Measurements from ENCODE around the gene CUX1.
"Not testable (repeated sequence)": the region's sequence is repeated elsewhere in the genome, so short reads cannot be mapped to it uniquely, and the experiment has no call there.

DNA sequence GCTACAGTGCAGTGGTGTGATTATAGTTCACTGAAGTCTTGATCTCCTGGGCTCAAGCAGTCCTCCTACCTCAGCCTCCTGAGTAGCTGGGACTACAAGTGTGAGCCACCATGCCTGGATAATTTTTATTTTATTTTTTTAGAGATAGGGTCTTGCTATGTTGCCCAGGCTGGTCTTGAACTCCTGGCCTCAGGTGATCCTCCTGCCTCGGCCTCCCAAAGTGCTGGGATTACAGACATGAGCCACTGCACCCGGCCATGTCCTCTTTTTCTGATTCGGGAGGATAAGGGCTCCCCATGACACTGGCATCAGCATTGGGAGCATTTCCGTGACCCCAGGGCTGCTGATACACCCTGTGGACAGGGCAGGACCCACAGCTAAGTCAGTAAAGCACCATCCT lies 69.9 kb downstream of the CUX1 start:
- not testable (repeated sequence) for TF ChIP-seq MXD4 (CRISPR knock-in tag; IDR thresholded peaks at IDR 0.05); ZNF609 (CRISPR knock-in tag; IDR thresholded peaks at IDR 0.05; ENCODE audit: borderline replicate concordance); TFDP2 (CRISPR knock-in tag; IDR thresholded peaks at IDR 0.05); EP300 (IDR thresholded peaks at IDR 0.05; ENCODE audit: low read depth in 2 of 2, low read length in 2 of 2); EP300 (CRISPR knock-in tag; IDR thresholded peaks at IDR 0.05; ENCODE audit: borderline replicate concordance); IKZF1 (IDR thresholded peaks at IDR 0.05); JUN (CRISPR knock-in tag; IDR thresholded peaks at IDR 0.05)
- TF ChIP-seq, protein P1, sequence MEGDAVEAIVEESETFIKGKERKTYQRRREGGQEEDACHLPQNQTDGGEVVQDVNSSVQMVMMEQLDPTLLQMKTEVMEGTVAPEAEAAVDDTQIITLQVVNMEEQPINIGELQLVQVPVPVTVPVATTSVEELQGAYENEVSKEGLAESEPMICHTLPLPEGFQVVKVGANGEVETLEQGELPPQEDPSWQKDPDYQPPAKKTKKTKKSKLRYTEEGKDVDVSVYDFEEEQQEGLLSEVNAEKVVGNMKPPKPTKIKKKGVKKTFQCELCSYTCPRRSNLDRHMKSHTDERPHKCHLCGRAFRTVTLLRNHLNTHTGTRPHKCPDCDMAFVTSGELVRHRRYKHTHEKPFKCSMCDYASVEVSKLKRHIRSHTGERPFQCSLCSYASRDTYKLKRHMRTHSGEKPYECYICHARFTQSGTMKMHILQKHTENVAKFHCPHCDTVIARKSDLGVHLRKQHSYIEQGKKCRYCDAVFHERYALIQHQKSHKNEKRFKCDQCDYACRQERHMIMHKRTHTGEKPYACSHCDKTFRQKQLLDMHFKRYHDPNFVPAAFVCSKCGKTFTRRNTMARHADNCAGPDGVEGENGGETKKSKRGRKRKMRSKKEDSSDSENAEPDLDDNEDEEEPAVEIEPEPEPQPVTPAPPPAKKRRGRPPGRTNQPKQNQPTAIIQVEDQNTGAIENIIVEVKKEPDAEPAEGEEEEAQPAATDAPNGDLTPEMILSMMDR (CRISPR knock-in tag; IDR thresholded peaks at IDR 0.05) = not testable (repeated sequence)
- TF ChIP-seq, protein P2, sequence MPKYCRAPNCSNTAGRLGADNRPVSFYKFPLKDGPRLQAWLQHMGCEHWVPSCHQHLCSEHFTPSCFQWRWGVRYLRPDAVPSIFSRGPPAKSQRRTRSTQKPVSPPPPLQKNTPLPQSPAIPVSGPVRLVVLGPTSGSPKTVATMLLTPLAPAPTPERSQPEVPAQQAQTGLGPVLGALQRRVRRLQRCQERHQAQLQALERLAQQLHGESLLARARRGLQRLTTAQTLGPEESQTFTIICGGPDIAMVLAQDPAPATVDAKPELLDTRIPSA (CRISPR knock-in tag; IDR thresholded peaks at IDR 0.05; ENCODE audit: borderline replicate concordance) = not testable (repeated sequence)
